Activated T-helper 1 cell treated with anti-CD3 and anti-CD28 coated beads, Interleukin-12 subunit alpha, Interleukin-12 subunit beta, Interleukin-2, Interleukin-4 antibody, amounts not matched to agents 30 ng/mL and 10 ng/mL and 1 ng/mL, durations not matched to agents 14 hours and 24 hours and 36 hours (primary cell): ENCODE data around the gene VPS8. TPM values are rescaled to one million over a fixed set of nuclear protein-coding genes. Genes with fewer than 3 reads are reported as not detected.

Experiments used
- DNase-seq: peaks from one replicate; pipeline ENCODE4 v3.0.0; 2021; ENCODE audit warnings: low spot score
- H3K27ac Mint-ChIP-seq: one replicate; pipeline ENCODE4 v1.8.0; 2021; ENCODE audit warnings: mild to moderate bottlenecking, mixed read lengths
- H3K27me3 Mint-ChIP-seq: one replicate; pipeline ENCODE4 v1.8.0; 2022; ENCODE audit warnings: mild to moderate bottlenecking, moderate library complexity, mixed read lengths; ENCODE audit not compliant: insufficient read depth
- H3K36me3 Mint-ChIP-seq: one replicate; pipeline ENCODE4 v1.8.0; 2021; ENCODE audit warnings: low read depth, mixed read lengths
- H3K4me1 Mint-ChIP-seq: one replicate; pipeline ENCODE4 v1.8.0; 2021; ENCODE audit warnings: low read depth, mixed read lengths
- H3K4me3 Mint-ChIP-seq: one replicate; pipeline ENCODE4 v1.8.0; 2021; ENCODE audit warnings: mild to moderate bottlenecking, moderate library complexity, mixed read lengths
- H3K9me3 Mint-ChIP-seq: one replicate; pipeline ENCODE4 v1.8.0; 2021; ENCODE audit warnings: mixed read lengths
- intact Hi-C: fragments of 100-400 bp; cut with micrococcal nuclease; formaldehyde crosslinking; loops from one replicate; pipeline ENCODE4 v1.15.1; 2024
- total RNA-seq: library from RNA; stranded (reverse); gene quantifications from 2 replicates; pipeline ENCODE4 v1.2.3, GENCODE V29; 2022

The VPS8 gene
- total RNA-seq, 1 donor from 2014 or later: 37.8 TPM

- no peak overlapping the region for H3K27ac Mint-ChIP-seq
- H3K27me3 Mint-ChIP-seq: no peaks in the 10 kb centered on the region
- peaks cover 25% of the 10 kb centered on the region for H3K36me3 Mint-ChIP-seq
- H3K4me1 Mint-ChIP-seq: no peaks in the 10 kb centered on the region
- no peak overlapping the region for H3K4me3 Mint-ChIP-seq
- H3K9me3 Mint-ChIP-seq: no peaks in the 10 kb centered on the region
- intact Hi-C loops: no loop called here
- DNase-seq: no peak
Observed at GRCh38 chr3:184825121-184825820, 13.3 kb downstream of the VPS8 start.

GRCh38 chr3:184827572-184827971, 15.6 kb downstream of the VPS8 start:
- H3K4me3 Mint-ChIP-seq: no peak overlapping the region
- H3K36me3 Mint-ChIP-seq: peaks cover 42% of the 10 kb centered on the region
- intact Hi-C loops: no loop called here

DNA sequence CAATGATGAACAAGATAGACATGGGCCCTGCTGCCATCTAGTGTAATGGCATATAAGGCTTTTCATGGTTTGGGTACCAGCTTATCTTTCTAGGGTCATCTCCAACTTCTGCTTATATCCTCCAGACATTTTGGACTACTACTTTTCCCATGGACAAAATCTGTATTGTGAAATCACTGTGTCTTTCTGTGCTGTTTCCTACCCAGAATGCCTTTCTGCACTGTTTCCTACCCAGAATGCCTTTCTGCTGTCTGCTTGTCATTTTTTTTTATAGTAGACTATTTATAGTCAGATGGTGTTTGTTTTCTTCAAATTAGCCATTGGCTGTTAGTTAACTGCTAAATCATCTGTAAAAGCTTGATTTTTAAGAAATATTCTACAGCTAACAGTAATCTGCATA, 20.1 kb downstream of the VPS8 start:
- DNase-seq: no peak
- peaks cover 53% of the 10 kb centered on the region for H3K36me3 Mint-ChIP-seq
- H3K9me3 Mint-ChIP-seq: no peaks in the 10 kb centered on the region
- H3K4me1 Mint-ChIP-seq: peaks cover 13% of the 10 kb centered on the region
- H3K4me3 Mint-ChIP-seq: no peak overlapping the region
- no peak overlapping the region for H3K27ac Mint-ChIP-seq
- no peaks in the 10 kb centered on the region for H3K27me3 Mint-ChIP-seq
- intact Hi-C loops: no loop called here

More at GRCh38 chr3:184827572-184827971, 15.6 kb downstream of the VPS8 start:
- no peak overlapping the region for H3K27ac Mint-ChIP-seq
- H3K27me3 Mint-ChIP-seq: no peaks in the 10 kb centered on the region
- DNase-seq: no peak
- H3K4me1 Mint-ChIP-seq: peaks cover 13% of the 10 kb centered on the region
- H3K9me3 Mint-ChIP-seq: no peaks in the 10 kb centered on the region

DNA sequence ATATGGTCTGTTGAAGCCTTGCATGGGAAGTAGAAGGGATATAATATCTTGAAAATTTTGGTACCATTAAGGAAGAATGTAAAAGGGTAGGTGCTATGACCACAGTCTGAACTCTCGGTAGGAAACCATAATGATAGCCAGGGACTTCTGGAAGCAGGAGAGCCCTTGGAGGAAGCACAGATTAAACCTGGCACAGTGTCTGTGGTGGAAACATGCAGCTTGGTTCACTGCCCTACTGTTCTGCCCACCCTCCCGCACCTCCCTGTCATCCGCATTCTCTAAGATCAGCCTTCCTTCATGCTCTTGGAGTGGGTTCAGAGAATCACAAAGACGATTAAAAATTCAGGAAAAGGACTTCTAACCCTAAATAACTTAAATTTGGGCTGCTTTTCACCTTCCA, 20.9 kb downstream of the VPS8 start:
- Mint-ChIP-seq H3K27ac (no peak overlapping the region), H3K9me3 (no peaks in the 10 kb centered on the region), H3K27me3 (no peaks in the 10 kb centered on the region), H3K36me3 (peaks cover 50% of the 10 kb centered on the region), H3K4me3 (no peak overlapping the region), H3K4me1 (peaks cover 13% of the 10 kb centered on the region)
- intact Hi-C loops: no loop called here
- DNase-seq: no peak

GRCh38 chr3:184836090-184836822, 24.3 kb downstream of the VPS8 start:
- Mint-ChIP-seq H3K27ac (no peak overlapping the region), H3K36me3 (peaks cover 42% of the 10 kb centered on the region), H3K4me1 (peaks cover 4% of the 10 kb centered on the region), H3K27me3 (no peaks in the 10 kb centered on the region), H3K4me3 (no peak overlapping the region), H3K9me3 (no peaks in the 10 kb centered on the region)
- DNase-seq: no peak
- intact Hi-C loops: no loop called here

DNA sequence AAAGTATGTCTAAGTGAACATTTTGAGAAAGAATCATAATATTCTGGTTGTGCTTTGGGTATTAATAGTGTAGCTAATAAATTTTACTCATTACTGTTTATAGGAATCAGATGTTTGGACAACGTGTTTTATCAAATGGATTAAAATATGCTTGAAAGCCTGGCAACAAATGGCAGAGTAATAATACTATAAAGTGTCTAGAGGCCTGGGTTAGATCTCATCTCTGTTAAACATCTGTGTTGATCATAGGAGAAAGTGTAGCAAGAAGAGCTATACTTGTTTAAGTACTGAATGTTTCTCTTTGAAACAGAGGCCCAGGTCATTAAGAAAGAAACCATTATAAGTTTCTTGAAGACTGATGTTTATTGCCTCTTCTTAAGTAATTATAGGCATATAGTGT, 30.5 kb downstream of the VPS8 start:
- H3K9me3 Mint-ChIP-seq: no peaks in the 10 kb centered on the region
- H3K36me3 Mint-ChIP-seq: peaks cover 21% of the 10 kb centered on the region
- no peak overlapping the region for H3K27ac Mint-ChIP-seq
- H3K4me1 Mint-ChIP-seq: no peaks in the 10 kb centered on the region
- H3K4me3 Mint-ChIP-seq: no peak overlapping the region
- DNase-seq: no peak
- no peaks in the 10 kb centered on the region for H3K27me3 Mint-ChIP-seq
- intact Hi-C loops: no loop called here

DNA sequence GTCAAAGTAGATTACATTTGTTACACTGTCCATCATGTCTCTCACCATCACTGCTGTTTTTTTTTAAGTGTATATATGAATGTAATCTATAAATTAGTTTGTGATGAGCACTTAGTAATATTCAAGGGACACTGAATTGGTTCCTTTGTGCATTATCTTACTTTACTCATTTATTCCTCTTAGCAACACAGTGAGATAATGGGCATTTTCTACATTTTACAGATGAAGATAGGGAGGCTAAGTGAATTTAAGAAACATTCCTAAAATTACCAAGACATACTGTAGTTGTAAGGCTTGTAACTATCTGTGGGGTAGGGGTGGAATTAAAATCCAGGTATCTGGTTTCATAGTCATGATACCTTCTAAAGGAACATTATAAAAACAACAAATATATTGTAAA, 33.9 kb downstream of the VPS8 start:
- H3K4me3 Mint-ChIP-seq: no peak overlapping the region
- DNase-seq: no peak
- peaks cover 17% of the 10 kb centered on the region for H3K36me3 Mint-ChIP-seq
- no peaks in the 10 kb centered on the region for H3K27me3 Mint-ChIP-seq
- intact Hi-C loops: no loop called here
- H3K9me3 Mint-ChIP-seq: no peaks in the 10 kb centered on the region
- H3K4me1 Mint-ChIP-seq: no peaks in the 10 kb centered on the region
- H3K27ac Mint-ChIP-seq: no peak overlapping the region

DNA sequence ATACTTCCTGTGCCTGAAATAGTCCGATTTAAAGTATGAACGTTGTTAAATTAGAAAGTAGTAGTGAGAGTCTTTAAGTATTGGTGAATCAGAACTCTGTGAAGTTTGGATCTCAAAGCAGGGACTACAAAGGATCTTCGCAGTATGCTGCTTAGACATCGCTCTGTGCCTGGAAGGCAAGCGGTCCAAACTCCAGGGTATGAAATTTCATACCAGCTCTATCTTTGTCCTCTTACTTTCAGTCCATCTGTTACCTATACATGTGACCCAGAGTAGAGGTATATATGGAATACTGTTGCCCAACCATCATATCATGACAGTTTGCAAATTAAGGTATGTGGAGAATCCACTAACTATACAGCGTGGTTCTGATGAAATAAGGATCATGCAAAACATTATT, 34.5 kb downstream of the VPS8 start:
- intact Hi-C loops: no loop called here
- Mint-ChIP-seq H3K4me3 (no peak overlapping the region), H3K27ac (no peak overlapping the region), H3K9me3 (no peaks in the 10 kb centered on the region), H3K36me3 (peaks cover 19% of the 10 kb centered on the region), H3K4me1 (no peaks in the 10 kb centered on the region), H3K27me3 (no peaks in the 10 kb centered on the region)
- DNase-seq: no peak

GRCh38 chr3:184848934-184849333, 37.0 kb downstream of the VPS8 start:
- intact Hi-C loops: no loop called here
- no peak overlapping the region for H3K27ac Mint-ChIP-seq
- no peaks in the 10 kb centered on the region for H3K9me3 Mint-ChIP-seq
- no peaks in the 10 kb centered on the region for H3K27me3 Mint-ChIP-seq
- DNase-seq: no peak
- H3K4me3 Mint-ChIP-seq: no peak overlapping the region
- H3K4me1 Mint-ChIP-seq: no peaks in the 10 kb centered on the region
- H3K36me3 Mint-ChIP-seq: peaks cover 33% of the 10 kb centered on the region

- no peak overlapping the region for H3K27ac Mint-ChIP-seq
- peaks cover 39% of the 10 kb centered on the region for H3K36me3 Mint-ChIP-seq
- no peaks in the 10 kb centered on the region for H3K4me1 Mint-ChIP-seq
- no peak for DNase-seq
- no peaks in the 10 kb centered on the region for H3K9me3 Mint-ChIP-seq
- no peaks in the 10 kb centered on the region for H3K27me3 Mint-ChIP-seq
- no peak overlapping the region for H3K4me3 Mint-ChIP-seq
- intact Hi-C loops: no loop called here
Observed at GRCh38 chr3:184850201-184850600, 38.2 kb downstream of the VPS8 start.

DNA sequence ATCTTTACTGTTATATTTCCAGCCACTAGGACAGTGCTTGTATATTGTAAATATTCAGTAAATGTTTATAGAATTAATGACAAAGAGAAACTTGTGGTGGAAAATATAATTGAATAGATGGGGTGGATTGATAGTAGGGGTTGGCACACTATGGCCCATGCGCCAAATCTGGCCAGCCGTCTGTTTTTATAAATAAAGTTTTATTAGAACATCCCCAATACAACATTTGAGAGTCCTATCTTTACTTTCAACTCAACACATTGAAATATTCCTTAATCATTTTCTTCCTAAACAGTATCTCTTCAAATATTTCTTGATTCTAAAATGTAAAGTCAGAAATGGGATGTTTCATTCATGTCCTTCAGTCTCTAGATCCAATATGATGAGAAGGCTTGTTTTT, 45.1 kb downstream of the VPS8 start:
- Mint-ChIP-seq H3K9me3 (no peaks in the 10 kb centered on the region), H3K4me1 (no peaks in the 10 kb centered on the region), H3K27ac (no peak overlapping the region), H3K36me3 (peaks cover 52% of the 10 kb centered on the region), H3K27me3 (no peaks in the 10 kb centered on the region), H3K4me3 (no peak overlapping the region)
- no peak for DNase-seq
- intact Hi-C loops: no loop called here

DNA sequence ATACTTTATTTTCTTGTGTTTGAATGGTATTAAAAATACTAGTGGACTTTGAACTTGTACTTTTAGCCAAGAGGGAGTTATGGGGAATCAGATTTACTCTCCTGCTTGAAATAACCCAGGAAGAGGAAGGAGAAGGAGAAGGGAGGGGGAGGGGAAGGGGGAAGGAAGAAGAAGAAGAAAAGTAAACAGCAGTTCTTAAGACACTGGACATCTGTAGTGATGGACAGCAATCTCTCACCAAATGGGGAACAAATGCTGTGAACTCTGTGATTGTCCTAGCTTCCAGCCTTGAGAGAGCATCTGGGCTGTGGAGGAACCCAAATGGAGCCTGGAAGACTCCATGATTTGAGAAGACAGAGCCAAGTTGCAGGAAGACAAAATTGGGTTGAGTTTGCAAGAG, 52.0 kb downstream of the VPS8 start:
- H3K4me1 Mint-ChIP-seq: no peaks in the 10 kb centered on the region
- no peak overlapping the region for H3K4me3 Mint-ChIP-seq
- no peak overlapping the region for H3K27ac Mint-ChIP-seq
- no peak for DNase-seq
- H3K27me3 Mint-ChIP-seq: no peaks in the 10 kb centered on the region
- peaks cover 35% of the 10 kb centered on the region for H3K36me3 Mint-ChIP-seq
- intact Hi-C loops: no loop called here
- no peaks in the 10 kb centered on the region for H3K9me3 Mint-ChIP-seq

- intact Hi-C loops: no loop called here
- no peak overlapping the region for H3K4me3 Mint-ChIP-seq
- H3K4me1 Mint-ChIP-seq: peaks cover 21% of the 10 kb centered on the region
- no peak overlapping the region for H3K27ac Mint-ChIP-seq
- no peaks in the 10 kb centered on the region for H3K27me3 Mint-ChIP-seq
- no peaks in the 10 kb centered on the region for H3K9me3 Mint-ChIP-seq
- DNase-seq: no peak
- H3K36me3 Mint-ChIP-seq: peaks cover 35% of the 10 kb centered on the region
Observed at GRCh38 chr3:184868477-184868876, 56.5 kb downstream of the VPS8 start.
